Sigmoid colon (tissue), 4 donors: ENCODE measurements around the gene PCK2.

Source experiments
- POLR2A ChIP-seq, 2 donors: fragments of 450-650 bp; IDR thresholded peaks; one replicate each; pipeline ENCODE4 v1.6.1; 2016; ENCODE audit warnings: antibody characterized with exemption in 2 of 2, mild to moderate bottlenecking in 2 of 2, moderate library complexity in 2 of 2
- POLR2AphosphoS5 ChIP-seq, 4 donors: sonication (generic); formaldehyde crosslinking; IDR thresholded peaks; one replicate each; pipeline ENCODE4 v1.6.1; 2017; ENCODE audit warnings: antibody characterized with exemption in 4 of 4

- TF ChIP-seq POLR2AphosphoS5 (IDR thresholded peaks at IDR 0.05) (no peak), POLR2A (IDR thresholded peaks at IDR 0.05) (no peak)
Observed at GRCh38 chr14:24096545-24097181, 2.6 kb downstream of the PCK2 start.
